ENCODE results near the gene COQ8B.
A peak's percentile ranks its signal among the peaks of the same experiment; 100 is the strongest.

Gene COQ8B

DNA sequence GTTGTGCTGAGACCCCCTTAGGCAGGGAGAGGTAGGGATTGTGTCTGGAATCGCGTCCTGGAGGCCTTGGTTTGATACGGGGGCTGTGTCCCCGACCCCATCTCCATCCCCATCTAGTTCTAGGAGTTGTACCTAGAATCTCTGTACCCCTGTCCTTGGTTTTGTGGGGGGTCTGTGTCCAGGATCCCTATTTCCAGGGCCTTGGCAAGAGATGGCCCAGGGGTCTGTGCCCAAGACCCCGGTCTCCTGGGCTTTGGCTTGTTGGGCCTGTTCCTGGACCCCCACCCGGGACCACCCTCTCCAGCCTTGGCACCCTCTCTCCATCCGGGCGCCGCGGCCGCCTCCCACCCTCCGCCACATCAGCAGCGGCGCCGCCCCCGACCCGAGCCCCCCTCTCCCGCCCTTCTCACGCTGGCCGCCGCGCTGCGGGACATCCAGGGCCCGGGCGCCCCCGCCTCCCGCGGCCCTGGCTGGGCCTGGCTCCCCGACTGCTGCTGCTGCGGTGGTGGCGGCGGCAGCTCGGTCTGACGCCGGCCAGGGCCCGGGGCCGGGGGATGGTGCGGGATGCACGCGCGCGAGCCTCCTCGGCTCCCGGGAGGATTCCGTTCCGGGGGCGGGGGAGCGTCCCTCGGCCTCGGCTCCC is 26.5 kb downstream of the COQ8B start, which contains the start of gene NUMBL:
NUMBL (minus strand) TSS at position 602 of the 643 bp plus-strand sequence; CDS start at position 434, 168 bp downstream.
- peak within 1 kb of the TSS; percentile 86 for H3K27ac ChIP-seq
- TF ChIP-seq, protein P1, sequence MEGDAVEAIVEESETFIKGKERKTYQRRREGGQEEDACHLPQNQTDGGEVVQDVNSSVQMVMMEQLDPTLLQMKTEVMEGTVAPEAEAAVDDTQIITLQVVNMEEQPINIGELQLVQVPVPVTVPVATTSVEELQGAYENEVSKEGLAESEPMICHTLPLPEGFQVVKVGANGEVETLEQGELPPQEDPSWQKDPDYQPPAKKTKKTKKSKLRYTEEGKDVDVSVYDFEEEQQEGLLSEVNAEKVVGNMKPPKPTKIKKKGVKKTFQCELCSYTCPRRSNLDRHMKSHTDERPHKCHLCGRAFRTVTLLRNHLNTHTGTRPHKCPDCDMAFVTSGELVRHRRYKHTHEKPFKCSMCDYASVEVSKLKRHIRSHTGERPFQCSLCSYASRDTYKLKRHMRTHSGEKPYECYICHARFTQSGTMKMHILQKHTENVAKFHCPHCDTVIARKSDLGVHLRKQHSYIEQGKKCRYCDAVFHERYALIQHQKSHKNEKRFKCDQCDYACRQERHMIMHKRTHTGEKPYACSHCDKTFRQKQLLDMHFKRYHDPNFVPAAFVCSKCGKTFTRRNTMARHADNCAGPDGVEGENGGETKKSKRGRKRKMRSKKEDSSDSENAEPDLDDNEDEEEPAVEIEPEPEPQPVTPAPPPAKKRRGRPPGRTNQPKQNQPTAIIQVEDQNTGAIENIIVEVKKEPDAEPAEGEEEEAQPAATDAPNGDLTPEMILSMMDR (conservative IDR thresholded peaks at IDR 0.05) = no peak
- no peak for TF ChIP-seq ZFX (IDR thresholded peaks at IDR 0.05)

DNA sequence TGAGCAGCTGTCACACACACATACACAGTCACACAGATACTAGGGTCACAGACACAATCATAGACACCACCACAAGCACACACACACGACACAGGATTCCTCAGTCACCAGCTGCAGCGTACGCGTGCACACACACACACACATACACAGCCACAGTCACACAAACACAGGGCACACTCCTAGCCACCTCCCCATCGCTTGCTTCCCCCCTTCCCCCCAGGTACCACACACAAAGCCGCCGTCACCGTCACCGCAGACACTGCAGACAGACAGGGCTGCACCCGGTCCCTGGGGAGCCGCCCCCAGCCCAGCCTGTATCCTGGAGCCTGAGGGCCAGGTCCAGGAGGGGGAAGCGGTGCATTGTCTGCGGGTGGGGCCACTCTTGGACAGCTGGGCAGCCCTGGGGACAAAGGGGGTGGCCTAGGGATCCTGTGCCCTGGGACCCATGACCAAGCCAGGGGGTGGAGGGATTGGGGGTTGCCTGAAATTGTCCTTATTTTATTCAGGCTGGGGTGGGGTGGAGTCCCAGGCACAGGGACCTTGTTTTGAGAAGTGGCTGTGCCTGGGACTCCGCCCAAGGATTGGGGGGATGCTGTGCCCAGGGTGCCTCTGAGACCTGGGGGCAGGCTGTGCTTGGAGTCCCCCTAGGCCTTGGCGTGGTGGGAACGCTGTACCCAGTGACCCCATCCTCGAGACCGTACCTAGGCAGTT is 27.2 kb downstream of the COQ8B start:
- no peak for TF ChIP-seq ZFX (IDR thresholded peaks at IDR 0.05)
- TF ChIP-seq, protein P1 (conservative IDR thresholded peaks at IDR 0.05) = no peak
- H3K27ac ChIP-seq = peak overlapping the region; percentile 86

DNA sequence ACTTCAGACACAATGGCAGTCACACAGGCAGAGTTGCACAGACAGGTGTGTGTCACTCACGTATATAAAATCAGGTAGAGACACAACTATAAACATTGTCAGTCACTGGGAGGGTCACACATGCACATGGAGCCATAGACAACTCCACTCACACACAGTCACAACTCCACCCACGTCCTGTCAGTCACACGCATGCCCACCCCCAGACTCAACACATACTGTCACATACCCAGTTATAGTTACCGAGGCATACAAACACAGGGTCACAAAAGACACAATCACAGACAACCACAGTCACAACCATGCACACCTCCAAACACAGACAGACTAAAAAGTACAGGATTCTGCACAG is 27.7 kb downstream of the COQ8B start:
- TF ChIP-seq ZFX (IDR thresholded peaks at IDR 0.05) = no peak
- TF ChIP-seq, protein P1 (conservative IDR thresholded peaks at IDR 0.05) = no peak
- H3K27ac ChIP-seq = no peak overlapping the region; the same call in 1 of the 2 replicates

DNA sequence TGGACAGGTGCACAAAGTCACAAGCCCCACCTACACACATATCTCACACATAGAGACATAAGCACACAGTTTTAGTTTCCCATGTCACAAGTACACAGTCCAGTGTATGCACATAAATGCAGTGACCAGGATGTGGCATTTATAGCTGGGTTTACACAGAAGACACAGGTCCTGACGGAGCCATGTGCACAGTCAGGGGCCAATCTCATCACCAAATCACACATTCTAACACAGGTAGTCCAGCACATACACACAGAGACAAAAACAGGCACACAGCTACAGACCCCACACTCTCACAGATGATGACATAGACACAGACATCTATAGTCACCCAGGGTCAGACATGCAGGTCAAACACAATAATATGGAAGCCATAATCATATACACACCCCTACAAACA is 28.4 kb downstream of the COQ8B start:
- H3K27ac ChIP-seq = no peak overlapping the region
- no peak for TF ChIP-seq ZFX (IDR thresholded peaks at IDR 0.05)
- TF ChIP-seq, protein P1 (conservative IDR thresholded peaks at IDR 0.05) = no peak

DNA sequence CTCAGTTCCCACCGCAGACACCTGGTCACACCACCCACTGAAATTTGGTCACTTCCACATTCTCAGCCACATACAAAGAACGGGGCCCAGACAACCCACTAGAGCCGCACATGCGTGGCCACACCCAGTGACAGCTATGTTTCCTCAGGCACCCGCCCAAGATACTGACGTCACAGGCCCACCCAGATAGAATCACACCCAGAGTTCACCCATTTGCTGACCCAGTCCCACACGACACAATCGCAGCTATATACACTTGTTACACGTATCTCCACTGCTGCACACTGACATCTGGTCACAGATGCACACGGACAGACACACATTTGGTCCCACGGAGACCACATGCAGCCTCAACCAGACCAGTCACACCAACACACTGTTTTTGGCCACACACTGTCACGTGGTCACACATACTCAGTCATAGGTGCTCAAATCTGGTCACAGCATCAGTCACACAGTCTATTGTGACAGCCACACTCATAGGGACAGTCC is 29.1 kb downstream of the COQ8B start:
- no peak overlapping the region for H3K27ac ChIP-seq
- TF ChIP-seq, protein P1 (conservative IDR thresholded peaks at IDR 0.05) = no peak
- TF ChIP-seq ZFX (IDR thresholded peaks at IDR 0.05) = no peak

DNA sequence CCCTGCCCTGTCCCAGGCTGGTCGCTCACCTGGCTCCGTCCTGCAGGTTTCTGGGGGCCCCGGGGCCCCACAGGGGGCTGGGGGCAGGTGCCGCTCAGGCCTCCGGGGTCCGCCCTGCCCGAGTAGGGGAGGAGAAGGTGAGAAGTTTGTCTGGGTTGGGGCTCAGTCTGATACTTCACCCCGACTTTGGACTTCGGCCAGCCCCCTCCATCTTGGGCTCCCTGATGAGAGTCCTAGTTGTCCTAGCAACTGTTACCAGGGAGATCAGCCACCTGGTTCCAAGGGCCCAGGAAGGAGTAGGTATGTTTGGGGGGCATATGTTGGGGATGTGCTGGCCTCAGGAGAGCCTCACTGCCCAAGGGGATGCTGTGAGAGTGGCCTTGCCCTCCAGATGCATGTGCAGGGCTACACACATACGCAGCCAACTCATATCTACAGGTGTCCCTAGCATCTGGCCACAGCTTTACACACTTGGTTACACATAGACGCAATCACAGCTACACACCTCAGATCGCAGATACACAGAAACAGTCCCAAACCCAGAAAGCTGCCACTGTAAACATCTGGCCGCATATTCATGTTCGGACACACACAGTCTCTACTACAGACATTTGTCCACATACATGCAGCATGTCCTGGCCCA is 29.7 kb downstream of the COQ8B start:
- no peak for TF ChIP-seq ZFX (IDR thresholded peaks at IDR 0.05)
- TF ChIP-seq, protein P1 (conservative IDR thresholded peaks at IDR 0.05) = no peak
- H3K27ac ChIP-seq = no peak overlapping the region

DNA sequence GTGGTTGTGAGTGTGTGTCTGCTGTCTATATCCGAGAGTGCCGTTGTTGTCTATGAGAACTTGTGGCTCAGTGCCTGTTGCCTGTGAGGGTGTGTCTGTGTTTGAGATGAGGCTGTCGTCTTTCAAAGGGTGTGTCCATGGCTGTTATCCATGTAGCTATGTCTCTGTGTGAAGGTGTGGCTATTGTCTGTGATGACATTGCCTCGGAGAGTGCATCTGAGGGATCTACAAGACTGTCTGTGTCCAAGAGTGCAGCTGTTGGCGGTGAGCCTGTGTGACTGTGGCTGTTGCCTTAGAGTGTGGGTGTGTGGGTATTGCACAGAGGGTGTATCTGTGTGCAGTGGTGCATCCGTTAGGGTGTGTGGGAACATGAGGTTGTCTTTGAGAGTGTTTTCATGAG is 31.1 kb downstream of the COQ8B start:
- TF ChIP-seq ZFX (IDR thresholded peaks at IDR 0.05) = no peak
- TF ChIP-seq, protein P1 (conservative IDR thresholded peaks at IDR 0.05) = no peak
- no peak overlapping the region for H3K27ac ChIP-seq

All from C4-2B (cell line).